H1 (cell line): Measurements from ENCODE around the gene FRMD3.

Experiments used
- CREB1 ChIP-seq: IDR thresholded peaks from 2 replicates; pipeline ENCODE4 v1.6.1; 2012; ENCODE audit warnings: inconsistent platforms
- EP300 ChIP-seq, 2 experiments: IDR thresholded peaks; 1 replicate in 1 of 2; 2 replicates in 1 of 2; pipeline ENCODE4 v1.6.1; 2011 to 2012; ENCODE audit warnings: low read depth in 2 of 2, low read length in 2 of 2, mild to moderate bottlenecking in 2 of 2, borderline replicate concordance in 1 of 2, inconsistent platforms in 1 of 2, moderate library complexity in 1 of 2
- EZH2 ChIP-seq: fragments of 200-600 bp; sonication (generic); IDR thresholded peaks from 2 replicates; pipeline ENCODE4 v1.7.1; 2012; ENCODE audit warnings: low read depth, mild to moderate bottlenecking, moderate library complexity, low read length, inconsistent platforms; ENCODE audit not compliant: severe bottlenecking
- KDM1A ChIP-seq: fragments of 200-600, 300-600 bp; sonication (generic); IDR thresholded peaks from 2 replicates; pipeline ENCODE4 v1.7.1; 2016; ENCODE audit warnings: mild to moderate bottlenecking, low read length, borderline replicate concordance
- POLR2A ChIP-seq, 2 experiments: IDR thresholded peaks; 1 replicate in 1 of 2; 2 replicates in 1 of 2; pipeline ENCODE4 v1.6.1; 2011; ENCODE audit warnings: low read depth in 2 of 2, low read length in 2 of 2, mild to moderate bottlenecking in 2 of 2; ENCODE audit errors: control extremely low read depth in 1 of 2
- POLR2AphosphoS5 ChIP-seq: IDR thresholded peaks from 2 replicates; pipeline ENCODE4 v1.6.1; 2011; ENCODE audit warnings: low read depth, low read length
- RAD21 ChIP-seq, 2 experiments: IDR thresholded peaks in 1 of 2; conservative IDR thresholded peaks in 1 of 2; 2 replicates each; pipeline ENCODE4 v1.6.1; 2011; ENCODE audit warnings: low read depth in 2 of 2, low read length in 2 of 2, improper control_type of control experiment in 1 of 2, inconsistent platforms in 1 of 2, mild to moderate bottlenecking in 1 of 2, moderate library complexity in 1 of 2
- RXRA ChIP-seq: IDR thresholded peaks from 2 replicates; pipeline ENCODE4 v1.6.1; 2011; ENCODE audit warnings: low read depth, mild to moderate bottlenecking, low read length, moderate library complexity; ENCODE audit not compliant: insufficient read depth
- SIX5 ChIP-seq: IDR thresholded peaks from 2 replicates; pipeline ENCODE4 v1.6.1; 2011; ENCODE audit warnings: mild to moderate bottlenecking, low read depth, low read length
- TAF1 ChIP-seq: IDR thresholded peaks from 2 replicates; pipeline ENCODE4 v1.6.1; 2011; ENCODE audit warnings: mild to moderate bottlenecking, low read depth, low read length
- TCF12 ChIP-seq: IDR thresholded peaks from 2 replicates; pipeline ENCODE4 v1.6.1; 2011; ENCODE audit warnings: low read depth, mild to moderate bottlenecking, low read length
- YY1 ChIP-seq: IDR thresholded peaks from 2 replicates; pipeline ENCODE4 v1.6.1; 2011; ENCODE audit warnings: low read depth, mild to moderate bottlenecking, low read length
- TF ChIP-seq, protein P1 (sequence below), 3 experiments: IDR thresholded peaks; 1 replicate in 2 of 3; 2 replicates in 1 of 3; pipeline versions ENCODE4 v1.5.1 to v1.6.1; 2011; ENCODE audit warnings: low read length in 3 of 3, mild to moderate bottlenecking in 3 of 3, inconsistent platforms in 2 of 3, low read depth in 1 of 3, moderate library complexity in 1 of 3; ENCODE audit not compliant: insufficient read depth in 1 of 3; ENCODE audit errors: control extremely low read depth in 1 of 3
- TF ChIP-seq, protein P2 (sequence below): IDR thresholded peaks from 2 replicates; pipeline ENCODE4 v1.6.1; 2011; ENCODE audit warnings: low read depth, mild to moderate bottlenecking, low read length; ENCODE audit not compliant: insufficient read depth

DNA sequence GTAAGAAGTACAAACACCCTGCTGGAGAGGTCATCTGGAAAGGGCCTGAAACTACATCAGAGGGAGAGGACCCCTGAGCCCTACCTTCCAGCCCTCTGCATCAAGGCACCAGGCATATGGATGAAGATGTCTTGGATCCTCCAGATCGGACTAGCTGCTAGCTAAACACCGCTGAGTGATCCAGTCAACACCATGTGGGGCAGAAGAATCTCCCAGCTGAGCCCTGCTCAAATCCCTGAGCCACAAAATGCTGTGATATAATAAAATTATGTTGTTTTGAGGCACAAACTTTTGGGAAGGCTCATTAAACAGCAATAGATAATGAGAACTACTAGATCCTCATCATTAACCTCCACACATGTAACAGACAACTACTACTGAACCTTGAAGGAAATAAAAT, 155.2 kb downstream of the FRMD3 start:
- TF ChIP-seq, protein P1, sequence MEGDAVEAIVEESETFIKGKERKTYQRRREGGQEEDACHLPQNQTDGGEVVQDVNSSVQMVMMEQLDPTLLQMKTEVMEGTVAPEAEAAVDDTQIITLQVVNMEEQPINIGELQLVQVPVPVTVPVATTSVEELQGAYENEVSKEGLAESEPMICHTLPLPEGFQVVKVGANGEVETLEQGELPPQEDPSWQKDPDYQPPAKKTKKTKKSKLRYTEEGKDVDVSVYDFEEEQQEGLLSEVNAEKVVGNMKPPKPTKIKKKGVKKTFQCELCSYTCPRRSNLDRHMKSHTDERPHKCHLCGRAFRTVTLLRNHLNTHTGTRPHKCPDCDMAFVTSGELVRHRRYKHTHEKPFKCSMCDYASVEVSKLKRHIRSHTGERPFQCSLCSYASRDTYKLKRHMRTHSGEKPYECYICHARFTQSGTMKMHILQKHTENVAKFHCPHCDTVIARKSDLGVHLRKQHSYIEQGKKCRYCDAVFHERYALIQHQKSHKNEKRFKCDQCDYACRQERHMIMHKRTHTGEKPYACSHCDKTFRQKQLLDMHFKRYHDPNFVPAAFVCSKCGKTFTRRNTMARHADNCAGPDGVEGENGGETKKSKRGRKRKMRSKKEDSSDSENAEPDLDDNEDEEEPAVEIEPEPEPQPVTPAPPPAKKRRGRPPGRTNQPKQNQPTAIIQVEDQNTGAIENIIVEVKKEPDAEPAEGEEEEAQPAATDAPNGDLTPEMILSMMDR (IDR thresholded peaks at IDR 0.05; ENCODE audit: control extremely low read depth in 1 of 3, insufficient read depth in 1 of 3, low read depth in 1 of 3, low read length in 3 of 3): no peak
- TF ChIP-seq EP300 (IDR thresholded peaks at IDR 0.05; ENCODE audit: borderline replicate concordance in 1 of 2, low read depth in 2 of 2, low read length in 2 of 2) (no peak), EZH2 (no peak), POLR2A (IDR thresholded peaks at IDR 0.05; ENCODE audit: control extremely low read depth in 1 of 2, low read depth in 2 of 2, low read length in 2 of 2) (no peak), KDM1A (no peak), TAF1 (no peak), TCF12 (no peak), RXRA (no peak), YY1 (no peak), CREB1 (no peak), SIX5 (no peak), POLR2AphosphoS5 (no peak), RAD21 (IDR thresholded peaks at IDR 0.05 in 1 of 2, conservative IDR thresholded peaks at IDR 0.05 in 1 of 2; ENCODE audit: low read depth in 2 of 2, low read length in 2 of 2) (no peak)
- TF ChIP-seq, protein P2, sequence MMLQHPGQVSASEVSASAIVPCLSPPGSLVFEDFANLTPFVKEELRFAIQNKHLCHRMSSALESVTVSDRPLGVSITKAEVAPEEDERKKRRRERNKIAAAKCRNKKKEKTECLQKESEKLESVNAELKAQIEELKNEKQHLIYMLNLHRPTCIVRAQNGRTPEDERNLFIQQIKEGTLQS: no peak
